Kasumi-1 (cell line): ENCODE data around the gene DLGAP1.
"Not testable (repeated sequence)": the region's sequence is repeated elsewhere in the genome, so short reads cannot be mapped to it uniquely, and the experiment has no call there.

Source experiments
- DNase-seq, 2 experiments: peaks; one replicate each; lab custom pipeline; 2025; lab: John Stamatoyannopoulos, UW

DLGAP1 gene

DNA sequence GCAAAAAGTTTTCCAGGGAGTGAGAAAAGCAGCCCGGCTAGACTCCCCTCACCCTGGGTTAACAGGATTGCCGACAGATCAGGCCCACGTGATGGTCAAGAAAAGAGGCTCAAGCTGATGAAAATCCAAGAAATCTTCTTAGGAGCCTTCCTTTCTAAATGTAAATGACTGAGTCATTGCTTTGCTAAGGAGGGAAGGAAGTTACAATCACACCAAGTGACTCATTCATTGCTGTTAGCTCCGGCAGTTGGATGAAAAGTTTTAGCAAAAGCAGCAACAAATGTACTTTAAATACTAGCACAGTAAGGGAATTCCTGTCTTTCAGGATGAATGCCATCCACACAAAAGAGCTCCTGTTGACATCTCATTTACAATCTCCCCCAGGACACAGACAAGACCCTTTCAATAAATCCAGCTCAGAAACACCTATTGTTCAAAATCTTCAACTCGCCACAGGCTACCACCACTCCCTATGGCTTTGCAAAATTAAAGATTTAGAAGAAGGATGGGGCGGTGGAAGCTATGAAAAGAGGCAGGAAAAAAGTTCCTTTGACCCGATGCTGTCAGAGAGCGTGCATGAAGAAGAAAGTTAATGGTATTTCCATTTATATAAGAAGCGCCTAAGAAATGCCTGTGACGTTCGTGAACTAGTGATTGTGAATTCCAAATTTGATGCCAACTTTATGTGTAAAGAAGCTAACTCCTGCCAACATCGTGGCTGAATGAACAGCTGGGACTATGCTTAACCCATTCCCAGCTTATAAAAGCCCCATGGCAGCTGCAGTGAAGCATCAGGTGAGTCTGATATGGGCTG is 851.5 kb downstream of the DLGAP1 start:
- DNase-seq: peak; percentile 83 to 85

DNA sequence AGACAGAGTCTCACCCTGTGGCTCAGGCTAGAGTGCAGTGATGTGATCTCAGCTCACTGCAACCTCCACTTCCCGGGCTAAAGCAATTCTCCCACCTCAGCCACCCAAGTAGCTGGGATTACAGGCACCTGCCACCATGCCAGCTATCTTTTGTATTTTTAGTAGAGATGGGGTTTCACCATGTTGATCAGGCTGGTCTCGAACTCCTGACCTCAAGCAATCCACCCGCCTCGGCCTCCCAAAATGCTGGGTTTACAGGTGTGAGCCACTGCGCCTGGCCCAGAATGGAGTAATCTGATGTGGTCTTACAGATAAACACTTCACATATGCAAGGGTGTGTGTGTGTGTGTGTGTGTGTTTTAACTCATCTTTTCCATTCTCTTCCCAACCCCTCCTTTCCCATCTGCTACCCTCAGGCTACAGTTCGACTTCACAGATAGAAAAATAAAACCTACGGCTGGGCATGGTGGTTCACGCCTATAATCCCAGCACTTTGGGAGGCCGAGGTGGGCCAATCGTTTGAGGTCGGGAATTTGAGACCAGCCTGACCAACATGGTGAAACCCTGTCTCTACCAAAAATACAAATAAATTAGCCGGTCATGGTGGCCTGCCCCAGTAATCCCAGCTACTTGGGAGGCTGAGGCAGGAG is 853.9 kb downstream of the DLGAP1 start:
- not testable (repeated sequence) for DNase-seq

DNA sequence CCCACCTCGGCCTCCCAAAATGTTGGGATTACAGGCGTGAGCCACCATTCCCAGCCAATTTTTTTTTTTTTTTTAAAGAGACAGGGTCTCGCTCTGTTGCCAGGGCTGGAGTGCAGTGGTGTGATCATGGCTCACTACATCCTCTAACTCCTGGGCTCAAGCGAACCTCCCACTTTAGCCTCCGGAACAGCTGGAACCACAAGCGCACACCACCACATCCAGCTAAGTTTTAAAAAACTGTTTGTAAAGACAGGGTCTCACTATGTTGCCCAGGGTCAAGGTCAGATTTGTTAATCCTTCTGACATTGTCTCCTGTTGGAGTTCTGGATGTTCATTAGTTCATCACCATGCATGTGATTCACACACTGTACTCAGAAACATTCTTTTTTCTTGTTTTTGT is 855.2 kb downstream of the DLGAP1 start:
- DNase-seq: no peak

DNA sequence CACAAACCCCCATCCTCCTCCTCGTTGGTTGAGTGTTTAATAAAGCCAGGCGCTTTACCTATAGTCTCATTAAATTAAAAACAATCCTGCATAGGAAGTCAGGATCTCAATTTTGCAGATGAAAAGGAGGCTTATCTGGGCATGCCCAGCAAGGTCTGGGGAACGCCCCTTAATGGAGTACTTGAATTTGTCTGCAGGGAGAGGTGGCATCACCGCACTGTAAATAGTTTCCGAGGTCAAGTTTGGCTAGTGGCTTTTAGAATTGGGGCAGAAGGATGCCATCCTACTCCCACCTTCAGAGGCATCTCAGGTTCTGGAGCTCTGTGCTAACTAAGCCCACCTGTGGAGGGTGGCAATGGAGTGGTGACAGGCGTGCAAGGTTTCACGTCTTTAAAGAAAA is 855.9 kb downstream of the DLGAP1 start:
- no peak for DNase-seq

DNA sequence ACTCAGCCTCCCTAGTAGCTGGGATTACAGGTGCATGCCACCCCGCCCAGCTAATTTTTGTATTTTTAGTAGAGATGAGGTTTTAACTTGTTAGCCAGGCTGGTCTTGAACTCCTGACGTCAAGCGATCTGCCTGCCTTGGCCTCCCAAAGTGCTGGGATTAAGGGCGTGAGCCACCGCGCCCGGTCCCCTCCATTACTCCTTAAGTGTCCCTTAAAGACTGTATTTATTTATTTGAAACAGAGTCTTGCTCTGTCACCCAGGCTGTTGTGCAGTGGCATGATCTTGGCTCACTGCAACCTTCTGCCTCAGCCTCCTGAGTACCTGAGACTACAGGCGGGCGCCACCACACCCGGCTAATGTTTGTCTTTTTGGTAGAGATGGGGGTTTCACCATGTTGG is 856.5 kb downstream of the DLGAP1 start:
- DNase-seq: no peak

DNA sequence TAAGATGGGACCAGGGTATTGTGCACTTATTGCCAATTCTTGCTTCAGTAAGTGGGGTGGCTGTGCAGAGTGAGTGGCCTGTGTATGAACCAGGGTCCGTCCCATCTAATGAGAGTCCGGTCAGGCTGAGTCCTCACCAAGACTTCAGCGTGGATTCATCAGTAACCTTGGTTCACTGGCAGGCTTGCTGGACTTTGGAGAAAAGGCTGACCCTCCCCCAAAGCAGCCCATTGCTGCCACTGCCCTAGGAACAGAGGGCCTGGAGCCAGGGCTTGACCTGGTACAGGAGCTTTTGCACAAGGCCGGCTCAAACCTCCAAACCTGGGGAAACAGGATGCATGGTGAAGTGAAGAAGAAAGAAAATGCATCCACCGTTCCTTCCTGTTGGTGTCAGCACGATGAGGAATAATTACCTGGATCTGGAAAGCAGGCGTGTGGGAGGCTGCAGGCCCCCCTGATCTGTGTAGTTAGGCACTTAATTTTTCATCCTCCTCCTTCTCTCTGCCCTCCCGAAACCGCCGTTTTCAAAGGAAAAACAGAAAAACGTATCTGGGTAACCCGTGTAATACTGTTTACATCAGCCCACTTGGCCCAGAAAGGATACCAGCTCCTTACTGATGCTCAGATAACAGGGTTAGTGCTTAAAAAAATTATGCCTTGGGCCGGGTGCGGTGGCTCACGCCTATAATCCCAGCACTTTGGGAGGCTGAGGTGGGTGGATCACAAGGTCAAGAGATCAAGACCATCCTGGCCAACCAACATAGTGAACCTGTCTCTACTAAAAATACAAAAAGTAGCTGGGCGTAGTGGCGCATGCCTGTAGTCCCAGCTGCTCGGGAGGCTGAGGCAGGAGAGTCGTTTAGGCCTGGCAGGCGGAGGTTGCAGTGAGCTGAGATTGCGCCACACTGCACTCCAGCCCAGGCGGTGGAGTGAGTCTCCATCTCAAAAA is 857.4 kb downstream of the DLGAP1 start:
- no peak for DNase-seq

DNA sequence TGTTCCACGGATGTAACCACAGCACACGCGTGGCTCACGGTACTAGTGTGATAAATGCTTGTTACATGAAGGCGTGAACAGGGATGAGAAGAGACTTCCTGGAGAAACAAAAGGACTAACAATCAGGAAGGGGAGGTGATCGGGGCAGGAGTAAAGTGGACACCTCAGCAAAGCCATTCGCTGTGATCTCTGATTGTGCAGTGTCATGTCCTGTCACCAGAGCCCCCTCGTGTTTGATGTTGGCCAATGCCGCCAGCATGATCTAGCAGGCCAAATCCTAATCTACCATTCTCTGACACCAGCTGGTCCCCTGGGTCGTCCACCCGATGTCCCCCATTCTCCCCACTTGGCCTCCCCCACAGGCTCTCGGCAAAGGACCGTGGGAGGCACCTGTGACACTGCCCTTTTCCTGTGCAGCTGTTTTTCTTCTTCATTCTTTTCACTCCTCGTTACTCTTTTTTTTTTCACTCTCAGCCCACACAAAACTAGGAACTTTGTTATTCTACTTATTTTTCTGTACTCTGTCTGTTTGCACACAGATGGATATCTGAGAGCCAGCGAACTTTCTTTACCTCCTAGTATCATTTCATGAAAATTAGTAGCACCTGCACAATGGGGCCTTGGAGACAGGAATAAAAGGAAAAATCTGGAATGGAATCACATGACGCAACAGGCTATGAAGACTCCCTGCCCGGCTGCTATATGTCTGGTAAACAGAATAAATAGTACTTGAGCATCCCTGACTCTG is 858.3 kb downstream of the DLGAP1 start:
- peak; percentile 23 to 41 for DNase-seq

DNA sequence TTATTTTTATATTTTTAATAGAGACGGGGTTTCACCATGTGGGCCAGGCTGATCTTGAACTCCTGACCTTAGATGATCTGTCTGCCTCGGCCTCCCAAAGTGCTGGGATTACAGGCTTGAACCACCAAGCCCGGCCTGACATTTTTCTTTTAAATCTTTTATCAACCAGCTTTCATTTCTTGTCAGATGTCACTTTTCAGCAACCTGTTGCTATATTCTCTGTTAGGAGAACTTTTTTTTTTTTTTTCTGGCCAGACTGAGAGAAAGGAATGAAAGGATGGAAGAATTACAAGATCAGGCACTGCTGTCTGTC is 858.8 kb downstream of the DLGAP1 start:
- no peak for DNase-seq

DNA sequence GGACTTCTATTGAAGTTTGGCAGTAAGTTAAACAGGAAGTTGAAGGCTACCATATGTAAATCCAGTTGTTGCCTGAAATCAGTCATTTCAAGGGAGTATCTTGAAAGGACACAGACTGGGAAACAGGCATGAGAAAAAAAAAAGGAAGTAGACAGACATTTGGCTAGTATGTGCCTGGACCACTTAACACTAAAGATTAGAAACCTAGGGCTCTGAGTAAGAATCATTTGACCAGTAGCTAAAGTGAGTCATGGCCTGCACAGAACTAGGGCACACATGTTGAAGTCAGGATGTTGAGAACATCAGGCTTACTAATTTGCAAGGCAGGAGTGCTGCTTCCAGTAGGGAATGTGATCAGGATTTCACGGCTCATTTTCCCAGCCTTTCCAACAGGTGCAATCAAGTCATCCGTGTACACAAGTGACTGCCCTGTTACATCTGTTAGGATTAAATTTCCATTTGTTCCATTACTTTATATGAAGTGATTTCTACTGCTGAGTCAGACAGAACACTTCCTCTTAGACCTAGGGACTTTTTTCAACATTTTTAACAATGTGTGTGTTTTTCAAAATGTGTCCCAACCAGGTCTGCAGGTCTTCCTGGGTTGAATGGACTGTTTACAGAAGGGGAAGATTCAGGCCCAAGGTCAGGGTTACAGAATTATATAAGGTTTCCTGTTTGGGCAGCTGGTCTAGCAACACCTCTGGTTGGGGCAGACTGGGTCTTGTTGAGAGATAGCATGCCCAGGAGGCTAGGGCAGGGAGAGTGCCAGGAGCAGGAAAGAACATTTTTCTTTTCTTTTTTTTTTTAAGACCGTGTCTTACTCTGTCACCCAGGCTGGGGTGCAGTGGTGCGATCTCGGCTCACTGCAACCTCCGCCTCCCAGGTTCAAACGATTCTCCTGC is 859.5 kb downstream of the DLGAP1 start:
- peak; percentile 47 to 68 for DNase-seq

DNA sequence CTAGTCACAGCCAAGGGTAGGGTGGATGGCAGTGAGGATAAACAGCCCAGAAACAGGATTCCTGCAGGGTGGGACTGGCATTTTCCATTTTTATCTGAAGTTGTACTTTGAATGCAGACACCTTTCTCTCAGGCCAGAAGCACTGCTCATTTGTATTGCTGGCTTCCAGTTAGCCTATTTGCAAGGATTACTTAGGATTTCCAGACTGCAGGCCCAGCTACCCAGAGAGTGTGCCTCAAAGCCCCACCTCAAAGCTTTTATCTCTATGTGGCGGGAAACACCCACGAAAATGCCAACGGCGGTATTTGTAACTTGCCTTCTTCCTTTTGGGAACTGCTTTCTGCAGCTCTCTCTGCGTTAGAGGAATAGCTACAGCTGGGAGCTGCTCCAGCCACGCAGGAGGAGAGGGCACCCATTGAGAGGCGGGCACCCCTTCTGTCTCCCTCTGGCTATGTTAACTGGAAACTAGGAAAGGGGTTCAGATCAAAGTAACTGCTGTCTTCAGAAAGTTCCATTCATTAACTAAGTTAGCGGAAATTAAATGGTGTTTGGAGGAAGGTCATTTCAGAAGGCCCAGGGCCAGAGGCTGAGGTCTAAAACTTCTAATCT is 860.2 kb downstream of the DLGAP1 start:
- DNase-seq: peak in 1 of 2 experiments; percentile 38

DNA sequence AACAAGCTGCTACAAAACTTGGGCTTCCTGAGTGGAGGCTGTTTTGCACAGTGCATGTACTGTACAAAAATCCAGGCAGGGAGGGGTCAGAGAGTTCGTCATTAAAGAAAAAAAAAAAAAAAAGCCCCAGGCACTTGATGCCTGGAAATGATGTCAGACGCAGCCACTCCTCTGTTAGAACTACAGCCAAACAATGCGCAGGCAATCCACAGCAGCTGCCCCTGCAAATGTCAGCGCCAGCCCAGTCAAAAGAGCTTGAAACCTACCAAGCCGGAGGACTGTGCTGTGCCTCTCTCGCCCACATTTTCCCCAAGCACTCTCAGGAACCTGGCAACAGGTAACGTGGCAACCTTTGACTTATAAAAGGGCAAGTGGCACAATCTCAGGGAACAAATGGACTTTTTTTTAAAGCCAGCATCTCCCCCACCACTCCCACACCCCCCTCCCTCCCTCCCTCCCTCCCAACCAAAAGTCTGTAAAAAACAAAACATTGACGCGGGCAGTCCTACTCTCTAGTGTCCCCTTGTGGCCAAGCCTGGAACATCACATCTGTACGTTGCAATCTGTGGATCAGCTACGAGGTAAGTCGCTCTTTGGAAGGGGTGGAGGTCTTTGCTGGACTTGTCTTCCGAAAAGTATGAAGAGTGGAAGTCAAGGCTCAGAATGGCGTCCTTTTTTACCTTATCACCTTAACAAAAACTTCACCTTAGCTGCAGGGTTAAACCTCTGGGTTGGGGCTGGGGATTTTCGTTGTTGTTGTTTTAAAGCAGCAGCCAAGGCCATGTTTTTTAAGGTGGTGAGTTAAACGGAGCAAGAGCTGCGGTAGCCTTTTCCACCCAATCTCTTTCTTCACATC is 861.0 kb downstream of the DLGAP1 start:
- peak; percentile 87 to 90 for DNase-seq

DNA sequence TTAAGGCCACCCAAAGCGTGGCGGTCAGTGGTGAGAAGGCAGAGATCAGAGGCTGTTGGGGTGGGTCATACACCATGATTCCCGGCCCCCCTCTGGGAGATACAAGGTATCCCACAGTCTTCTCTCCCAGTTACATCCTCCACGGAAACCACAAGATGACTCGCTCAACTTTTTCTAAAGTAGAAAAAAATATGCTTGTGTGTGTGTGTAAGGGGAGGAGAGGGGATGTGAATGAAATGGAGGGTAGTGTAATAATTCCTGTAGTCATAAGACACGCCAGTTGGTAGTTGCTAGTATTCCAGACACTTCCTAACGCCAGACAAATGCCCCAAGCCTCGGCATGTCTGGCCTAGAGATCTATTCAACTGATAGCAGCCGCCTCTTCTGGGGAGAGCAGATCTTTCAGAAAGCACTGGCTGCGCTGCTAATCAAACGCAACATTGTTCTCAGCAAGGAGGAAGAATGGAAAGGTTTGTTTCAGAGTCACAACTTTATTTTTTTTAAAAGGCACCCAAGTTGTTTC is 861.7 kb downstream of the DLGAP1 start:
- peak; percentile 54 to 61 for DNase-seq

DNA sequence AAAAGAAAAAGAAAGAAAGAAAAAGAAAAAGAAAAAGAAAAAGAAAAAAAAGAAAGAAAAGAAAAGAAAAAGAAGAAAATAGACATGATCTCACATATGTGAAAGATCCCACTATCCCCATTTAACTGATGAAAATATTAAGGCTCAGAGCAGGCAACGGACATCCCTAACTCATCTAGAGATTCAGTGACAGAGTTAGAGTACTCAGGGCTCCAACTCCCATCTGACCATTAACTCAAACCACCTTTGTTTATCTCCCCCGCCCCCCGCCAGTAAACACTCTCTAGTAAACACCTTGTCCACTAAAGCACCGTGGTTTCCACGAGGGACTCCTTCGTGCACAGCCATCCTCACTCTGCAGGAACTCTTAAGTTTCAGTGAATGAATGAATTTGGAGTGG is 862.2 kb downstream of the DLGAP1 start:
- DNase-seq: no peak

DNA sequence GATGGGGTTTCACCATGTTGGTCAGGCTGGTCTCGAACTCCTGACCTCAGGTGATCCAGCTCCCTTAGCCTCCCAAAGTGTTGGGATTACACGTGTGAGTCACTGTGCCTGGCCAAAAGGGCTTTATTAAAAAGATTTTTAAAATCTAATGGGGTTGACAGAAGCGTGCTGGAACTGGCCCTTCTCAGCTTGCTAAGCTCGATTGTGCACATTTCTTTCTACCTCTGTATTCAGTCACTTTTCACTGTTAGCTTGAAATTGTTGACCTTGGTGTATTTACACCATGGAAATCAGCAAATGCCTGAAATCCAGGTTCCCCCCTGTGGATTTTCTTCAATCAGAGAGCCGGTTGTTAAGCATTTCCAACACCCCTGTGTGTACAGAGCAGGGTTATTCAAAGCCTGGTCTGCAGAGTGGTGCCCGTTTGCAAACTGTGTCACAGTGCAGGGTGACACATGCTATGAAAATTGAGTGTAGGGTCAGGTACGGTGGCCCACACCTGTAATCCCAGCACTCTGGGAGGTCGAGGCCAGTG is 864.9 kb downstream of the DLGAP1 start:
- no peak for DNase-seq

DNA sequence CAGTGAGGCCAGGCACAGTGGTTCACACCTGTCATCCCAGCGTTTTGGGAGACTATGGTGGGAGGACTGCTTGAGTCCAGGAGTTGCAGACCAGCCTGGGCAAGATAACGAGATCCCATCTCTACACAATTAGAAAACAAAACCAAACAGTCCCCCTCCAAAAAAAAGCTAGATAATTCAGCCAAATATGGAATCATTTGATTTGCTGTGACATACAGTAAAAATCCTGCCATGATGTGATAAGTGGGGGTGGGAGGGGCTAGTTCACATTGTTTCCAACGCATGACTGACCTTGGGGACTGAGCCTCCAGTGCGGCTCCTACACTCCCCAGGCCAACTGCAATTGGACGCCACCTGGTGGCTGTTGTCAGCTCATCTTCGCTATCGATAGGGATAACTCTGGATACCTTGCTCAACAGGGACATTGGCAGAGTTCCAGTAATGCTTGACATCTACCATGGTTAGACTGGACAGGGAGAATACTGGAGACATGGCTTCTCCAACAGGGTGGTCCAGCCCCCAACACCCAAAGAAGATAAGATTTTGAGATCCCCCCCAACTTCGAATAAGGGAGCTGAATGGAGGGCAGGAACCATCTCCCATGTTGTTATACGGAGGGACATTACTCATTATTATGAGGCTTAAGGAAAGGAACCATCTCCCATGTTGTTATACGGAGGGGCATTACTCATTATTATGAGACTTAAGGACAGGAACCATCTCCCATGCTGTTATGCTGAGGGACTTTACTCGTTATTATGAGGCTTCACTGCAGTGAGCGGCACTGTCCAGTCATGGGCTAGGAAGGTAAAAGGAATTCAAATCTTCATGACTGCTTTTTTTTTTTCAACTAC is 869.2 kb downstream of the DLGAP1 start:
- peak; percentile 66 to 77 for DNase-seq

DNA sequence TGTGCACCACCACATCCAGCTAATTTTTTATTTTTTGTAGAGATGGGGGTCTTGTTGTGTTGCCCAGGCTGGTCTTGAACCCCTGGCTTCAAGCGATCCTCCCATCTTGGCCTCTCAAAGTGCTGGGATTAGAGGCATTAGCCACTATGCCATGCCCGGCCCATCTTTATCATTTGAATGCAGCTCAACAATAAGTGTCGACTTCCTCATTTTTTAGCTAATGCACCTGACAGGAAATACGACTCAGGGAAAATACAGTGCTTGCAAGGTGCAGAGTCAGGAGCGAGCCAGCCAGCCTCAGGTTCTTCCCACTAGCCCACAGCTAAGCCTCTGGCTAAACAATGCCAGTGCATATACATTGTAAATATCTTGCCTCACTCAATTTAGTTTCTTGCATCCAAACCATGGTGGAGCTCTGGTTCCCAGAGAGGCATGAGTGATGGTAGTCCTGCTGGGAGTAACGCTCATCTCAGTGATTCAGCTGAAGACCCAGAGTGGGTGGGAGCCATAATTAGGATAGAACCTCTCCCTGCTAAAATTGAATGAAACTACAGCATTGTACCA is 870.1 kb downstream of the DLGAP1 start:
- peak; percentile 22 to 41 for DNase-seq

DNA sequence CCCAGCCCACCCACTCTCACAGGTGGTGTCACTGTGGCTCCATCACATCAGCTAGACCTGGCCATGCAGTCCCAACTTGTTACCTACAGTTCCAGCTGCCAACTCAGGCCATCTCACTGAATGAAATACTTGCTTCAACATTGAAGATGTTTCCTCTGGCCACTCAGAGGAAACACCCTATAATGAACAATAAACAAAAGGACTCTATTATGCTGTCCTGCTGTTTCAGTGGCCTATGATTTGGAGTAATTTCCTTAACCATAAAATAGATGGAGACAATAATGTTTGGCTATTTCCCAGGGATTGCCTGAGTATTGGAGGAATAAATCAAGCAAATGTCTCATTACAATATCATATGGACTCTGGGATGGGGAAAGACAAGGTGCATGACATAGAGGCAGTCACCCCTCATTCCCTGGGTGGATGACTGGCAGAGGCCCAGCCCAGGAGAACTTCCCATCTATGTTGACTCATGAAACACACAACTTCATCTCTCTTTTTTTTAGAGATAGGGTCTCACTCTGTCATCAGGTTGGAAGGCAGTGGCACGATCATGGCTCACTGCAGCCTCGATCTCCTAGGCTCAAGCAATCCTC is 870.7 kb downstream of the DLGAP1 start:
- no peak for DNase-seq
